A673 (cell line): ENCODE data around the gene PTPRR.
A peak's percentile ranks its signal among the peaks of the same experiment; 100 is the strongest.

ENCODE experiments used
- EZH2 ChIP-seq: fragments of 200-600 bp; sonication (generic); IDR thresholded peaks from 2 replicates; pipeline ENCODE4 v1.6.1; 2017; ENCODE audit warnings: borderline replicate concordance, low read depth, mild to moderate bottlenecking, mixed read lengths, antibody characterized with exemption, low read length; ENCODE audit not compliant: poor library complexity, severe bottlenecking
- TF ChIP-seq, protein P1 (sequence below): fragments of 300-800, 200-600 bp; sonication (generic); conservative IDR thresholded peaks from 2 replicates; pipeline ENCODE4 v1.5.1; 2017; ENCODE audit warnings: low read depth, mild to moderate bottlenecking, antibody characterized with exemption, low read length, moderate library complexity, mixed read lengths

DNA sequence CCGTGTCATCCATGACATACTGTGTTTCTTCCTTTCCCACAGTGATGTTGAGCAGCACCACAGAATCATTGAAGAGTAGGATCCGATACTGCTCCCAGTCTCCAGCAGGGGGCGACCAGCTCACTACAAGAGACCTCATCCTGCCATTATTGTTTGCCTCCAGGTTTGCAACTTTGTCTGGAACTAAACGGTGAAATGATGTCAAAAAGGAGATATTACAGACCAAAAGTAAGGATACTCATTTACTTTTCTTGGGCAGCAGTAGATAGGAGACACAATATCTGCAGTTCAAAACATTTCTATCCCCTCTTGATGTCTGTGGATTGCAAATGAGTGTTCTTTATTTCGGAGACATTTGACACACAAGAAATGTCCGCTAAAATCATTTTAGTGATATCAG, 330.5 kb downstream of the PTPRR start:
- TF ChIP-seq, protein P1, sequence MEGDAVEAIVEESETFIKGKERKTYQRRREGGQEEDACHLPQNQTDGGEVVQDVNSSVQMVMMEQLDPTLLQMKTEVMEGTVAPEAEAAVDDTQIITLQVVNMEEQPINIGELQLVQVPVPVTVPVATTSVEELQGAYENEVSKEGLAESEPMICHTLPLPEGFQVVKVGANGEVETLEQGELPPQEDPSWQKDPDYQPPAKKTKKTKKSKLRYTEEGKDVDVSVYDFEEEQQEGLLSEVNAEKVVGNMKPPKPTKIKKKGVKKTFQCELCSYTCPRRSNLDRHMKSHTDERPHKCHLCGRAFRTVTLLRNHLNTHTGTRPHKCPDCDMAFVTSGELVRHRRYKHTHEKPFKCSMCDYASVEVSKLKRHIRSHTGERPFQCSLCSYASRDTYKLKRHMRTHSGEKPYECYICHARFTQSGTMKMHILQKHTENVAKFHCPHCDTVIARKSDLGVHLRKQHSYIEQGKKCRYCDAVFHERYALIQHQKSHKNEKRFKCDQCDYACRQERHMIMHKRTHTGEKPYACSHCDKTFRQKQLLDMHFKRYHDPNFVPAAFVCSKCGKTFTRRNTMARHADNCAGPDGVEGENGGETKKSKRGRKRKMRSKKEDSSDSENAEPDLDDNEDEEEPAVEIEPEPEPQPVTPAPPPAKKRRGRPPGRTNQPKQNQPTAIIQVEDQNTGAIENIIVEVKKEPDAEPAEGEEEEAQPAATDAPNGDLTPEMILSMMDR = peak; percentile 90
- no peak for TF ChIP-seq EZH2
